HG03469 (cell line): ENCODE data around the gene DUSP22.

Experiments used
- ATAC-seq: cut with Tn5 transposase; IDR thresholded peaks from one replicate; pipeline ENCODE4 v1.9.1; 2021; ENCODE audit warnings: mild to moderate bottlenecking, moderate library complexity, moderate number of reproducible peaks; ENCODE audit not compliant: unreplicated experiment

The DUSP22 gene

DNA sequence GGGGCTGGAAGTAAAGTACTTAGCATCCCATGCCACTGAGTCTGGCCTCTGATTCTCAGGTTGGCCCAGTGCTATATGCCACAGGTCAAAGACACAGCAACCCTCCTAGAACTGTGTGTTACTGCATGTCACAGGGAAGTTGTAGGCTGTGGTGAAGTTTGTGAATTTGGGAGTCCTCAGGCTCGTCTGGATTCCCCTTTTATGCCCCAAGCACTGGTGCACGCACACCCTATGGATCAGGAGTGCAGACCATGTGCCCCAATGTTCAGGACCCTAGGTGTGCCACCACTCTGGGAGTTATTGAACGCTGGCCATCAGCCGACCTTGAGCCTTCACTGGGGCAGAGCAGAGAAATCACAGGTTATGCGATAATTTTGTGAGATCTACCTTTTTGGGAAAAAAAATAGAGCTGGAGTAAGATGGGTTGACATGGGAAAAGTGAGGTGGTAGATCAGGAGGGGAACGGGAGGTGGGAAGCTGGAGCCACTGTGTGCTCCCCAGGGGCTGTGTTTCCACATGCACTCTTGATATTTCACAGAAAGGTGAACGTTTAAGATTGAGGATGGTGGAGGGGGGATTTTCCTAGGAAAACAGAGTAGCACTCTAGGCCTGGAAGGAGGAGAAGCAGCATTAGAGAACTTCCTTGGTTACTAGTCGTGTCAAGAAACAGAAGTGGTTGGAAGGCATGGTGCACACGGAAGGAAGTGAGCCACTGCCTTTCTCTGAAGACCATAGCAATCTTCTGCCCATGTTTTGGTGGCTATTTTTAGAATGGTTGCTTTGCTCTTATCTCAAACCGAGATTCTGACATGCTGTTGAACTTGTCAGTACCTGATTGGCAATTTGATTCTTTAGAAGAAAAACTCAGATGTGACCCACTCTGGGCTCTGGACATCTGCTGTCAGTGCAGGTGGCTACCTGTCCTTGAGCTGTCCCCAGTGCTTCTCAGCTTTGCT lies 44.1 kb downstream of the DUSP22 start:
- ATAC-seq: no peak

DNA sequence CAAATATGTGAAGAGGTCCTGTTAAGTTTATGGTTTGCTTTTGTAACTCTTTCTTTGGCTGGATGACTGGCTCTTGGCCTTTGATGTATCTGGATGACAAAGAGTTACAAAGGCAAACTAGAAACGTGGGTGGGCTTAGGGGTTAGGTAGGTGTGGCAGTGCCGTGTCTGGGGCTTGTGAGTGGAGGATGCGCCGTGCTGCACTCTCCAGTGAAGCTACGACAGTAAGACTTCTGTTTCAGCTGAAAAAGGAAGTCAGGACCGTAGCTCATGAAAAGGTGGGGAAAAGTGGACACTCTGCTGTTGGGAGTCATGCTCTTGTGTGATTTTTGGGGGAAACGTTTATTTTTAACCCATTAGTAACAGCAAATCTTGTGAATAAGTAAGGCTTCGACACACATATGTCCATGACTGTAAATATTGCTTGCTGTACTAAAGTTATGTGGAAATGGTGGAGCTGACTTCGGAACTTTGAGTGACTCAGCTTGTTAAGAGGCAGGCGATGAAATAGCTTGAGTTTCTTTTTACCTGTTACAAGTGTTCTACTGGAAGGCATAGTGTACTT lies 45.6 kb downstream of the DUSP22 start:
- no peak for ATAC-seq

DNA sequence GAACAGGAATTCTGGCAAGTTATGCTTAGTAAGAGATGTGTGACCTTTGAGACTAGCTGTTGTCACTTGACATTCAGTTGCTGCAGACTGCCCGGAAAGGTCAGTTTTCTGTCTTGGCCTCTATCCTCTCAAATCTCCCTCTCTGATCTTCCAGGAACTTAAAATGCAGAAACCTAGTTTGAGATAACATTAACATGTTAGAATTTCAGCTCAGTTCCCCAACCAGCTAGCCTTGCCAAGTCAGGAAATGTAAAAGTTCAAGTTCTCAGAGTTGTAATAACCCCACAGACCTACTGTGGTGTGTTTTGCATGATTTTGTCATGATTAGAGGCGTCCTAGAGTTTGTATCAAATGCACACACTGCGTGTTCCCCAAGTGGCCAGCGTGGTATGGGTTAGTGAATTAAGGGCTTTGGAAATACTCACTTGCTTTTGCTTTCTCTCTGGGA lies 46.6 kb downstream of the DUSP22 start:
- ATAC-seq: no peak

DNA sequence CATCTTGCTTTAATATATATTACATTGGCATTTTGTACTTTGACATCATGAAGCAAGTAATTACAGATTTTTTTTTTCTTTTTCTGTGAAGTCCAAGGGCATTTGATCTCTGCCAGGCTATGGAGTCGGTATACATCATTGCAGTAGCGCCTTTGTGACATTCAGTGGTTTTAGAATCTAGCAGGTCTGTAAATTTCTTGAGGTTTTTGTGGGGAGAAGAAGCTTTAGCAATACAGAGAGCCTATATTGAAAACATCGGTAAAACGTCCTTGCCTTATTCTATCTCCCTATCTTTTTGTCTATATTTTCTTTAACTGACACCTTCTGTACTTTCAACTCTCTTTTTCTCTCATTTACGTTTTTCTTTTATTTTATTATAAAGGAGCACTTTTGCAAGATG lies 47.2 kb downstream of the DUSP22 start:
- ATAC-seq: no peak

DNA sequence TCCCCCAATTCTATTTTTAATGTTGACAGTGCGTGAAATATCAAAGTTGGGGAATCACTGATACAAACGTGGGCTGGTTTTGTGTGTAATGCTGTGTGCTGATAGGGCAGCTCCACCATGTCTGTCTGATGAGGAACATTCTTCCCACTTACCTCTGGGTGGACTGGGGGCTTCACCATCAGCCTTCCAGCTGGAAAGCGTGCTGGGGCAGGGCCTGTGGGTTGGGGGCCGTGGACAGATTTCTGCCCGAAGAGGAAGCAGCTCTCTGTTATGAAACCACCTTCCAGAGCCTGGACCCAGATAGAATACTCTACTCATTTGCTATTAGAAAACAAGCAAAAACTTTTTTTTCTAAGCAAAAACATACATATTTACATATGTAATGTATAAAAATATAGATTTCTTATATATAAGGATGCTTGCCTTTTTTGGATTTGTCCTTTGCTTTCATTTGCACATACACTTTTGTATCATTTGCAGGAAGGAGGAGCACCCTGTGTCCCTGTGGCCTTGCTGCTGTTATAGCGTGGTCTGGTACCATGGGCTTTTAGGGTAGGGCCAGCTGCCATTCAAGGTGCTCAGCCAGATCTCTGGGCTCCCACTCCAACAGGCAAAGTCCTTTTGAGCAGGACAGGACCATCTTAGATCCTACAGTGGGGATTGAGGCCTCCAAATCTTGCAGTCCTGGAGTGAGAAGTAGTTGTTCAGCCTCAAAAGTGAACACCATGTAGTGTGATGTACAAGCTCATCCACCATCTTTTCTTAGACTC lies 48.1 kb downstream of the DUSP22 start:
- no peak for ATAC-seq

DNA sequence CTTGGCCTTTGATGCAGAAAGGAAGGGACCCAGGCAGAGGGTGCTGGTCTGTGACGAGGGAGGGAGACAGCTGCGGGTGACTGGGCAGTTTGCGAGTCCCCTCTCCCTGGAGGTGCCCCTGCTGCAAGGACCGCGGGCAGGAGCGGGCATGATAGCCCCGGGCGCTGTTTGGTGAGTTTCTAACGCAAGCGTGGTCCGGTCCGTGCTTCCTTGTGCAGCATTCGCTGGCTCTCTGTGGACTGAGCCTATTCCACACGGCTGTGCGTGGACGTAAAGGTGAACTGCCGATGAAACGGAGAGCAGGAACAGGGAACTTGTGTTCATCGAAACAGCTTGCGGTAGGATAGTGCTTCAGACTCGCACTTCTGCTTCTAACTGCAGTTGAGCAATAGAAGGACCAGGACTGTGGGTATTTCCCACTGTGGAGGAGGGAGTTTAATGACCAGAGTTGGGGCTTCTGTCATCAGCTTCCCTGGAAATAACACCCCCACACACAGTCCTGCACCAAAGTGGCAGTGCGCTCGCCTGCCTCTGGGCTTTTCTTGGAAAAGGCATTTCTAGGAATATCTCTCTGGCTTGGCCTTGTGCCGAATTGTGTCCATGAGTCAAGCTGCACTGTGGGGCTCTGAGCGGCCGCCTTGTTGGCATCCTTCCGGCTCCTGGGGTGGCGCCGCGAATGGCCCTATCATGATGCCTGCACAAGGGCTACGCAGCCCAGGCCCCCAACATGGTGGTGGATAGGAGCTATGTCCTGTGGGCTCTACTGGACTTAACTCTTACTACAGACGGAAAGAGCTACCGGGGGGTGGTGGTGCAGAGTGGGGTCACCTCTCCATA lies 48.9 kb downstream of the DUSP22 start:
- ATAC-seq: peak; percentile 29

DNA sequence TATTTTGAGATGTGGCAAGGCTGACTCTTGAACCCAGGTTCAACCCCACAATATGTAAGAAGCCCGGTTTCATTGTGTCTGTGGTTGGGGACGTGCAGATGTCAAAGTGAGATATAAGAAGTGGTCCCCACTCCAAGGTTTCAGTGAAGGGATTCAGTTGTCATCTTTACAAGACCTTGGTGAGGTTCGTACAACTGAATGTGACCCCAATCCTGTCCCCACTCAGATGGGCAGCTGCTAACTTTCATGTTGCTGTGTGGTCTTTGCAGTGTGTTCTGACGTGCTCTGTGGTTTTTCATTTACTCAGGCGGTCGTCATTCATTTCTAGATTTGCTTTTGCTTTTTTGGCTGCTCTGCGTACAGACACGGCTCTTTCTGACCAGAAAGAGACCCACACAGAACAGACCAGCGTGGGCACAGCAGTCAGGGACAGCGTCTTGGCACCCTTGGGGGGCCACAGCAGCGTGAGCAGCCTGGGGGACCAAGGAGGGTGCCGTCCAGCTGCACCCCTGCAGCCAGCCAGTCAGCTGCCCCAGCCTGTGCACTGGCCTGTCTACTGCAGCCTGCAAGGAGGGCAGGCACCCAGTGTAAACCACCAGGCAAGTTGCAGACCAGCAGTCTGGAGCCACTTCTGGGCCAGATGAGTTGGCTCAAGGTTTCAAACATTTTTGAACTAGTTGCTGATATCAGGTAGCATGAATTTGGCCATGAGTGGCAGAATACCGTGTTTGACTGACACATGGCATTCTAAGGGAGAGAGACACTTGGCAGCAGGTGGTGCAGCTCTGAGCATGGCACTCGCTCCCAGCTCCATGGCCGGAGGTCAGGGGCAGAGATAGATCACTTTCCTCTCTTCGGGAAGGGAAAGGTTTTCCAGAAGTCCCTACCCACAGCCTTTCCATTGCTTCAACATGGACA lies 49.9 kb downstream of the DUSP22 start:
- ATAC-seq: peak; percentile 42

DNA sequence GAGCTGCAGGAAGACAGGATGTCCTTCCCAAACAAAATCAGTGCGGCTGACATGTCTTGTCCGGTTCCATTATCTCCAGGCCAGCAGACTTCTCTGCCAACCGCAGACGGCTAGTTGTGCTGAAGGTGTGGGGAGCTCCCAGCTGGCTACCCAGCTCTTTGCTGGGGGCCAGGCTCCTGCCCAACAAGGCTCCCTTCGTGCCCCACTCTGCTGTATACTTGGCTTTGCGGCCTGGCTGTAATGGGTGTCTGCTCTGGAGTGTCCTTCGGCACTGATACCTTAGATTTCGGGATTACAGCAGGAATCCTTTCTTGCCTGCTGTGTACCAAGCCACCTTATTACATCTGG lies 50.5 kb downstream of the DUSP22 start:
- no peak for ATAC-seq

DNA sequence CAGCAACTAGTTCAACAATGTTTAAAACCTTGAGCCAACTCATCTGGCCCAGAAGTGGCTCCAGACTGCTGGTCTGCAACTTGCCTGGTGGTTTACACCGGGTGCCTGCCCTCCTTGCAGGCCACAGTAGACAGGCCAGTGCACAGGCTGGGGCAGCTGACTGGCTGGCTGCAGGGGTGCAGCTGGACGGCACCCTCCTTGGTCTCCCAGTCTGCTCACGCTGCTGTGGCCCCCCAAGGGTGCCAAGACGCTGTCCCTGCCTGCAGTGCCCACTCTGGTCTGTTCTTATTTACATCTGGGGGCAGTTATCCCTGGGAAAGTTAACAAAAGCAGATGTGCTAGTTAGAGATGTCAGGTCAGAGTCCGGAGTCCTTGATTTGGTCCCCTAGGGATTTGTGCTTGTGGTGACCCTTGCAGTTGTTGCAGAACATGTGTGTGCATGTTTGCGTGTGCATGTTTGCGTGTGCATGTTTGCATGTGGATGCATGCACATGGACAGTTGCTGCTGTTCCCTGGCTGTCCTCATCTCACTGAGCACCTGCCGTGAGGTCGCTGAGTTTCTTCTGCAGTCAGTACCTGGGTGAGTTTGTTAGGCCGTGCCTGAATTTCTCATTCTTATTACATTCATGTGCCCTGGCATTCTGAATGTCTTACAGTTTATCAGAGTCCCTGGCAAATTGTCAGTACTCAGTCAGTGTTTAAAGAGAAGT lies 51.1 kb downstream of the DUSP22 start:
- no peak for ATAC-seq

DNA sequence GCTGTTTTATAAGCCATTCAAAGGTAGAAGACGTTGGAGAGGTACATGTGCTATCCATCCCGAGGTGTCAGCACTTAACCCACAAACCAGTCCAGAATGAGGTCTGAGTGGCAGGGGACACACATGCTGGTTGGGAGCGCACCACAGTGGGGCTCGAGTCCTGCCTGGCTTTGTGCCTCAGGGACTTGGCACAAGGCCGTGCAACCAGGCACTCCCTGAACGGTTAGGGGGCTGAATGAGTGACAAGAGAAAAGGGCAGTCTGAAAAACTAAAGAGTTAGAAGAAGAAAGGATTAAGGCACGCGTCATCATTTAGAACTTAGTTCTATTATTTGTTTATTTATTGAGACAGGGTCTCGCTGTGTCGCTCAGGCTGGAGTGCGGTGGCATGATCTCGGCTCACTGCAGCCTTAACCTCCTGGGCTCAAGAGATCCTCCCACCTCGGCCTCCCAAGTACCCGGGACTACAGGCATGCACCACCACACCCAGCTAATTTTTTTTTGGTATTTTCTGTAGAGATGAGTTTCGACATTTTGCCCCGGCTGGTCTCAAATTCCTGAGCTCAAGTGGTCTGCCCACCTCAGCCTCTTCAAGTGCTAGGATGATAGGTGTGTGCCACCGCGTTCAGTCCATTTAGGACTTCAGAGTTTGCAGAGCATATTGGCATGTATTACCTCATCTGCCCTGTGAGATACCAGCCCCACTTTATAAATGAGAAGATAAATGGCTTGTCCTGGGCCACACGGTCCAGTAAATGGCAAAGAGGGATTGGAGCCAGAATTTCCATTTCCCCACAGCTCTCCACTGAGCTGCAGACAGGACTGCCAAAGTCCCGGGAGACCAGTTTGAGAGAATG lies 51.9 kb downstream of the DUSP22 start:
- no peak for ATAC-seq

DNA sequence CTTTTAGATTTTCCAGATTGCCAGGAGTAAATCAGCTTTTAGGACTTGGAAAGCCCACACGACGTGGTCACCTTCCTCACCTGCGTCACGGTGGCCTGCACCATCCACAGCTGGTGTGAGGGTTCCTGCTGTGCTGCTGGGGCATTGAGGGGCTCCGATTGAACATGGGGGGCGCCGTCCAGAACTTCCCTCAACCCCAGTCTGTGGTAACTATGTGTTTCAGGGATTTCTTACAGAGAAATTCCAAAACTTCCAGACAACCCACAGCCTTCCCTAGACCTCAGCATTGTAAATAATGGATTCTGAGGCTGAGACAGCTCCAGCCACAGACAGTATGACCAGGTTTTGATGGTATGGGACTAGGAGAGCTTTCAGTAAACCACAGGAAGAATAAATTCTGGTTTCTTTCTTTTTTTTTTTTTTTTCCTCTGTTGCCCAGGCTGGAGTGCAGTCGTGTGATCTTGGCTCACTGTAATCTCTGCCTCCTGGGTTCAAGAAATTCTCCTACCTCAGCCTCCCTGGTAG lies 52.6 kb downstream of the DUSP22 start:
- no peak for ATAC-seq

DNA sequence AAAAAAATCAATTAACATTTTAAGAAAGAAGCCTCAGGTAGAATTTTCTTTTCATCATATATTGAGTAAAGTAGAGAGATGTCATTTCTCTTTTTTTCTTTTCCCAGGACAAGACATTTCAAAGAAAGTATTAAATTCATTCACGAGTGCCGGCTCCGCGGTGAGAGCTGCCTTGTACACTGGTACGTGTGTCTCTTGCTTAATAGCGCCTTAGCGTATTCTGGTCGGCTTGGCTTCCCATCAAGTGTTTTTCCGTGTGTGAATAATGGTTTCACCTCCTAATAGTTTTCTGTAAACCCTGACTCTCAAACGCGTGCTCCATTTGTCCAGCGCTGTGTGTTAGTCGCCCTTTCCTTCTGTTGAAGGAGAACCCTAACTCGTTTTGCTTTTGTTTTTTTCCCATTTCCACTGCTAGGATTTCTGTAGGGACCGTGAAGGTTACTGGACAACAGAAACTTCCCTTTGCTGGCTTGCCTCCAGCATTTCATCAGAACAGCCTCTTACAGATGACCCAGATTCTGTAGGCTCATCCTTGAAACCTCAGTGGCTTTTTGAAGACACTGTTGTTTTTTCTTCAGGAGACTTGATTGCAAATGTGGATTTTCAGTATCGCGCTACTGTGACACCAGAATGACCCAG lies 53.6 kb downstream of the DUSP22 start:
- no peak for ATAC-seq

DNA sequence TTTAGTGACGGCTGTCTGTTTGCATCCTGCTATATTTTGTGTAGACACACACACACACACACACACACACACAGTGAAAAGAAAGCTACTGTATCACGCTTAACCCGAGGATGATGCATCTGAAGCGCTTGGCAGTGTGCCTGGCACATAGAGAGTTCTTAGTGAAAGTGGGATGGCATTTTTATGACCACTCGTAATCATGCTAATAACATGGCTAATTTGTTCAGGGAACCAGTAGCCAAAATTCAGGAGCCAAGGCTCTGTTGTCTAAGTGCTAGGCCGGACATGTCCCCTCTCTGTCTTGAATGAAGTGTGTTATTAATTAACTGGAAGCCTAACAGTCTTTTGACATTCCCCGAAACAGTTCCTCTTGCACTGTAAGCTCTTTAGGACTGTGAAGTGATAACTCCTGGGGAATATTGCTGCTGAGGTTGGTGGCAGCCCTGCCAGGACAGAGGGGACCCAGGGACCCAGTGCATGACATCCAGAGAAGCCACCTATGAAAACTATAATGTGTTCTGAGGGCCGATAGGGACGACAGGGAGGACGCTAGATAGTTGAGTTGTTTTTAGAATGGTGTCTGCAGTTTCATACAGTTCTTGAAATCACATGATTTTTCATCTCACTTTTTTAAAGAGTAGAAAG lies 54.2 kb downstream of the DUSP22 start:
- no peak for ATAC-seq

DNA sequence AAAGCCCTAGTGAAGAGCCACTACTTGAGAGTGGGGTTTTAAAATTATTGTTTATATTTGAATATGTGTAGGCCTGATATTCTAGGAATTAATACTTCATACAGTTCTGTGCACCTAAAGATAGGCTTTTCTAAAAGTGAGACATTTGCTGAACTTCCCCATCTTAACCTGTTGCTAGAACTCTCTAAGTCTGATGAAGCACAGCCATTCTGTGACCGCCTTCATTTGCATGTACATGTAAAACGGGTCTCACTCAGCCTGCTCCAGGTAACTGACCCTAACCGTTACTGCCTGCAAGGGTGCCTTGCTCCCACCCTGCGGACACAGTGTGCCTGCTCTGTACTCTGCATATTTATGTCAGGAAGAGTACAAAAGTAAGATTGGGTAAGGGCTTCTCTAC lies 54.9 kb downstream of the DUSP22 start:
- ATAC-seq: peak; percentile 84

DNA sequence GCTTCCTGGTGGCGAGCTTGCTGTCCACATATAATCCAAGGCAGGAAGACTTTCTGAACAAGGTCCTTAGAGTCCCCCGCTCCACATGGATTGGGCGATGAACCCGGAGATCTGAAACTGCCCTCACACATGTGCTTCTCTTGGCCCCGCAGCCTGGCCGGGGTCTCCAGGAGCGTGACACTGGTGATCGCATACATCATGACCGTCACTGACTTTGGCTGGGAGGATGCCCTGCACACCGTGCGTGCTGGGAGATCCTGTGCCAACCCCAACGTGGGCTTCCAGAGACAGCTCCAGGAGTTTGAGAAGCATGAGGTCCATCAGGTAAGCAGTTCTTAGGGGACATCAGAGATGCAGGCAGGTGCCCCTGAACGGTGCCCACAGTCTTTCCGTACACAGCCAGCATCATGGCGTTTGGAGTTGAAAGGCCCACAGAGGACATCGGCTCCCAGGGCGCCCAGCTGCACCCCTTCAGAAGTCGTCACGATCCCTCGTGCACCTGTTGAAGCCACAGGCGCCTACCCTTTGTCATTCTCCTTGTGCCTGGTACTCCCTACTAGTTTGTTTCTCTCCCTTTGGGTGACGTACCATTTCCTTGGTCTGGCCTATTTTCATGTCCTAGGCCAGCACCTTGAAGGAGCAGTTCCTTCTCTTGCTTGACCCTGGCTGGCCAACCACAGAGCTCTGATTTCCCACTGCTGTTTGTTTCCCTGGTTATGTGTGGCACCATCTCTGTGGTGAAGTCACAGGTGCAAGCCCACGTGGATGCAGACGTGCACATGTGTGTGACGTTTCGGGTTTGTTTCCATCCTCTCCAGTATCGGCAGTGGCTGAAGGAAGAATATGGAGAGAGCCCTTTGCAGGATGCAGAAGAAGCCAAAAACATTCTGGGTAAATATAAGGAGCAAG lies 55.9 kb downstream of the DUSP22 start:
- ATAC-seq: no peak

DNA sequence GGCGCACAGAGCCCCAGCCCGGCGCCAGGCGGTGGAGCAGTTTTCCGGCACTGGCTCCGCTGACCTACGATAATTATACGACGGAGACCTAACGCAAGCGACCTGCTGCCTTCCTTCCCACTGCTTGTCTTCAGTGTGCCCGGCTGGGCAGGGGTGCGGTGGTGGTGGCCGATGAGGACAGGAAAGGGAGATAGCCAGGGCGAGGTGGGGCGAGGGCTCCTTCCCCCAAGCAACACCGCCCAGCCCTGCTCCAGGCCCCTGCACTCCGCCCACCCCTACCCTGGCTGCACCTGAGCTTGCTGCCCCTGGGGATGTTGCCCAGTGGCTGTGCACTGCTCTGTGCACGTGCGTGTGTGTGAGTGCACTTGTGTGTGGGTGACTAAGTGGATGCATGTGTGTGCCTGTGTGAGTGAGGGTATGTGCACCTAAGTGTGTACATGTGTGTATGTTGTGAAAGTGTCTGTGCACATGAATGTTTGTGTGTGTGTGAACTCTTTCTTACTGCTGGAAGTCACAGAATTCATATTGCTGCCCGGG lies 56.6 kb downstream of the DUSP22 start:
- no peak for ATAC-seq
